ENCODE measurements around the gene ZNF862. TPM values are rescaled to one million over a fixed set of nuclear protein-coding genes. Genes with fewer than 3 reads are reported as not detected.
A peak's percentile ranks its signal among the peaks of the same experiment; 100 is the strongest.

Gene ZNF862
- total RNA-seq, 2 donors from 2014 or later = 18.8 to 19.1 TPM

DNA sequence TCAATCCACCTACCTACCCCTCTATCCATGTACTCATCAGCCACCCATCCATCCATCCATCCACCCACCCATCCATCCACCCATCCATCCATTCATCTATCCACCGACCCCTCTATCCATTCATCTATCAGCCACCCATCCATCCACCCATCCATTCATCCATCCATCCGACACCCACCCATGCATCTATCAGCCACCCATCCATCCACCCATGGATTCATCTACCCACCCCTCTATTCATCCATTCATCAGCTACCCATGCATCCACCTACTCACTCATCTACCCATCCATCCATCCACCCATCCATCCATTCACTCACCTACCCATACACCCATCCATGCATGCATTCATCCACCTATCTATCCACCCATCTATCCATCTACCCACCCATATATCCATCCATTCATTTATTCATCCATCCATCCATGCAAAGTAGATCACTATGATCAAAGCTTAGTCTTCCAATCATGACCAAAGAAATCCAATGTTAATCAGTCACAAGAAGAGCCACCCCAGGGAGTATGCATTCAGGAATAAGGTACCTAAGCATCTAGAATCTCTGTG lies 37.1 kb upstream of the ZNF862 start:
- H3K27ac Mint-ChIP-seq = no peak overlapping the region
- H3K4me3 Mint-ChIP-seq = no peak overlapping the region
- no peaks in the 10 kb centered on the region for H3K9me3 Mint-ChIP-seq
- DNase-seq (ENCODE audit: low spot score) (no peak), ATAC-seq (no peak)
- H3K36me3 Mint-ChIP-seq = no peaks in the 10 kb centered on the region
- H3K4me1 Mint-ChIP-seq (ENCODE audit: low read depth in 2 of 2) = no peaks in the 10 kb centered on the region
- H3K27me3 Mint-ChIP-seq = no peaks in the 10 kb centered on the region

DNA sequence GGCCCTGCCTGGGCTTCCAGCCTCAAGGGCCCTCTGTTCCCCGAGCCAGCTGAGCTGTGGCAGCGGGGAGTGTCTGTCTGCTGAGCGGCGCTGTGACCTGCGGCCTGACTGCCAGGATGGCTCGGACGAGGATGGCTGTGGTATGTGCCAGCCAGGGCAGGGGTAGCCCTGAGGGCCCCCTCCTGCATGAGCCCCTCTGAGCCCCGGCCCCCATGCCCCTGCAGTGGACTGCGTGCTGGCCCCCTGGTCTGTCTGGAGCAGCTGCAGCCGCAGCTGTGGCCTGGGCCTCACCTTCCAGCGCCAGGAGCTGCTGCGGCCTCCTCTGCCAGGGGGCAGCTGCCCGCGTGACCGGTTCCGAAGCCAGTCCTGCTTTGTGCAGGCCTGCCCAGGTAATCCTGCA lies 36.4 kb upstream of the ZNF862 start:
- no peaks in the 10 kb centered on the region for H3K4me1 Mint-ChIP-seq (ENCODE audit: low read depth in 2 of 2)
- H3K36me3 Mint-ChIP-seq = no peaks in the 10 kb centered on the region
- H3K9me3 Mint-ChIP-seq = no peaks in the 10 kb centered on the region
- ATAC-seq (no peak), DNase-seq (ENCODE audit: low spot score) (no peak)
- no peak overlapping the region for H3K4me3 Mint-ChIP-seq
- no peak overlapping the region for H3K27ac Mint-ChIP-seq
- H3K27me3 Mint-ChIP-seq = no peaks in the 10 kb centered on the region

DNA sequence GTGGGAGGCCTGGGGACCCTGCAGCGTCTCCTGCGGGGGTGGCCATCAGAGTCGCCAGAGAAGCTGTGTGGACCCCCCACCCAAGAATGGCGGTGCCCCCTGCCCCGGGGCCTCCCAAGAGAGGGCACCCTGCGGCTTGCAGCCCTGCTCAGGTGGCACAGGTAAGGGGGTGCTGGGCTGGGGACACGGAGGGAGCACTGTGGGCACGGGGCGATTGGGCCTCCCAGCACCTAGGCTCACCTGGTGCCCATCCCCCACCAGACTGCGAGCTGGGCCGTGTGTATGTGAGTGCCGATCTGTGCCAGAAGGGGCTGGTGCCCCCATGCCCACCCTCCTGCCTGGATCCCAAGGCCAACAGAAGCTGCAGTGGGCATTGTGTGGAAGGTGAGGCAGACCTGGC lies 35.2 kb upstream of the ZNF862 start:
- Mint-ChIP-seq H3K9me3 (no peaks in the 10 kb centered on the region), H3K36me3 (no peaks in the 10 kb centered on the region), H3K4me3 (no peak overlapping the region), H3K27ac (no peak overlapping the region), H3K27me3 (peaks cover 0 to 2% of the 10 kb centered on the region in 2 donors), H3K4me1 (ENCODE audit: low read depth in 2 of 2) (no peaks in the 10 kb centered on the region)
- no peak for ATAC-seq
- DNase-seq (ENCODE audit: low spot score) = no peak

DNA sequence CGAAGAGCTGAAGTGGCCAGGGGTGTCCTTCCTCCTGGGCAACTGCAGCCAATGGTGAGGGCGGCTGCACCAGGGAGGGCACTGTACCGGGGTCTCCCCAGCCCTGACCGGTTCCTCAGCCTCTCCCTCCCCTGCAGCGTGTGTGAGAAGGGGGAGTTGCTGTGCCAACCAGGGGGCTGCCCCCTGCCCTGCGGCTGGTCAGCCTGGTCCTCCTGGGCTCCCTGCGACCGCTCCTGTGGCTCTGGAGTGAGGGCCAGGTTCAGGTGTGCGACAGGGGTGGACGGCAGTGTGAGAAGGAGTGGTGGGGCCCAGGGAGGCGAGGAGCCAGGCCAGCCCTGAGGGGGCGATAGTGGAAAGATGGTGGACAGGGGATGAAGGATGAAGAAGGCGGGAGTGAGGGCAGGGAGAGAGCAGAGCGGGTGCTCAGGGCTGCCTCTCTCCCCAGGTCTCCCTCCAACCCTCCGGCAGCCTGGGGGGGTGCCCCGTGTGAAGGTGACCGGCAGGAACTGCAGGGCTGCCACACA lies 34.6 kb upstream of the ZNF862 start:
- ATAC-seq (no peak), DNase-seq (ENCODE audit: low spot score) (no peak)
- Mint-ChIP-seq H3K9me3 (no peaks in the 10 kb centered on the region), H3K27ac (no peak overlapping the region), H3K4me1 (ENCODE audit: low read depth in 2 of 2) (no peaks in the 10 kb centered on the region), H3K36me3 (no peaks in the 10 kb centered on the region), H3K4me3 (no peak overlapping the region), H3K27me3 (peaks cover 0 to 2% of the 10 kb centered on the region in 2 donors)

DNA sequence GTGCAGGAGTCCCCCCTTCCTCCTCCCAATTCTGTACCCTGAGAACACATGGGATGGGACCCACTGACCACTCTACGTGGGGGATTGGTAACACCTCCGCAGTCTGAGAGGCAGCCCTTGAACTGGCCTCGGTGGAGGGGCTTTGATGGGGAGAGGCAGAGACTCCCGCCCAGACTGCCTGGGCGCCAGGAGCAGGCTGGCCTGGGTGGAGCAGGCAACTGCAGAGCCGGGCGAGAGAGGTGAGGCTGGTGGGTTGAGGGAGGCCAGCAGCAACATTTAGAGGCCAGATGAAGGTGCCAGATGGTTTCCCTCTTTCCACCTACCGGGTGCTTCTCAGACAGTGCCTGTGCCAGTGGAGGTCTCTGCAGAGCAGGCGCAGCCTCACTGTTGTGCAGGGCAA lies 34.1 kb upstream of the ZNF862 start:
- Mint-ChIP-seq H3K4me3 (no peak overlapping the region), H3K9me3 (no peaks in the 10 kb centered on the region), H3K4me1 (ENCODE audit: low read depth in 2 of 2) (no peaks in the 10 kb centered on the region), H3K36me3 (no peaks in the 10 kb centered on the region), H3K27ac (no peak overlapping the region), H3K27me3 (peaks cover 0 to 2% of the 10 kb centered on the region in 2 donors)
- ATAC-seq (no peak), DNase-seq (ENCODE audit: low spot score) (no peak)

DNA sequence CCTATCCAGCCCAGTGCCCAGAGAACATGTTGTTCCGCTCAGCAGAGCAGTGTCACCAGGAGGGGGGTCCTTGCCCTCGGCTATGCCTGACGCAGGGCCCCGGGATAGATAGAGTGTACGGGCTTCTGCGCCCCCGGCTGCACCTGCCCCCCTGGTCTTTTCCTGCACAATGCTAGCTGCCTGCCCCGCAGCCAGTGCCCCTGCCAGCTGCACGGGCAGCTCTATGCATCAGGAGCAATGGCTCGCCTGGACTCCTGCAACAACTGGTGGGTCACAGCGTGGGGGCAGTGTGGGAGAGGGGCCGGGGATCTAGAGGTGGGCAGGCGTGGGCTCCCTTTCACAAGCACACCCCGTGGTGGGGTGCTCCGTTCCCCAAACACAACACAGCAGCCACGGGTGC lies 31.4 kb upstream of the ZNF862 start:
- DNase-seq (ENCODE audit: low spot score) (no peak), ATAC-seq (no peak)
- H3K27ac Mint-ChIP-seq = no peak overlapping the region

DNA sequence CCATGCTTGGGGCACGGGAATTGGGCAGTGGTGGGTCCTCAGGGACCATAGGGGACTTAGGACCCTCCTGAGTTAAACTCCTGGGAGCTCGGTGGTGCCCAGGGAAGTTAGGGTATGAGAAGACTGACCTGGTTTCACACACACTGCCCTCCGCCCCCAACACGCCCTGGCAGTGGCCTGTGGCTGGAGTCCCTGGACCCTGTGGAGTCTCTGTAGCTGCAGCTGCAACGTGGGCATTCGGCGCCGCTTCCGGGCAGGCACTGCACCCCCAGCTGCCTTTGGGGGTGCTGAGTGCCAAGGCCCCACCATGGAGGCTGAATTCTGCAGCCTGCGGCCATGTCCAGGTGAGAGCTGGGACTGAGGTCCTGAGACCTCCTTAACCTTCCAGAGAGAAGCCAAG lies 29.9 kb upstream of the ZNF862 start:
- Mint-ChIP-seq H3K4me1 (ENCODE audit: low read depth in 2 of 2) (no peaks in the 10 kb centered on the region), H3K9me3 (no peaks in the 10 kb centered on the region), H3K36me3 (no peaks in the 10 kb centered on the region), H3K27me3 (peaks cover 0 to 5% of the 10 kb centered on the region in 2 donors), H3K27ac (no peak overlapping the region), H3K4me3 (no peak overlapping the region)
- no peak for DNase-seq (ENCODE audit: low spot score)
- no peak for ATAC-seq

More for the DNA sequence above, 31.4 kb upstream of the ZNF862 start:
- H3K27me3 Mint-ChIP-seq = peaks cover 0 to 5% of the 10 kb centered on the region in 2 donors
- H3K4me1 Mint-ChIP-seq (ENCODE audit: low read depth in 2 of 2) = no peaks in the 10 kb centered on the region
- no peaks in the 10 kb centered on the region for H3K9me3 Mint-ChIP-seq
- H3K36me3 Mint-ChIP-seq = no peaks in the 10 kb centered on the region
- H3K4me3 Mint-ChIP-seq = no peak overlapping the region

DNA sequence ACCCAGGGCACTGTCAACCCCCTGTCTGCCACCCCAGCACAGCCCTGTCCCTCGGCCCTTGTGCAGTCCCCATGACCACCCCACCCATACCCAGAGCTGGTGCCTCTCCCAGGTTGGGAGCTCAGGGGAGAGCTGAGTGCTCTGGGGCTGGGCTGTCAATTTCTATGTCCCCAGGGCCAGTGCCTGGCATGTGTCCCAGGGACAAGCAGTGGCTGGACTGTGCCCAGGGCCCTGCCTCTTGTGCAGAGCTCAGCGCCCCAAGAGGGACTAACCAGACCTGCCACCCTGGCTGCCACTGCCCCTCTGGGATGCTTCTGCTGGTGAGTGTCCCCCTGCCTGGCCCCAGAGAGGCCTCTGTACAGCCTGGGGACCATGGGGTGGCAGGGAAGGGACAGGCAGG lies 29.0 kb upstream of the ZNF862 start:
- no peaks in the 10 kb centered on the region for H3K36me3 Mint-ChIP-seq
- H3K9me3 Mint-ChIP-seq = no peaks in the 10 kb centered on the region
- H3K4me3 Mint-ChIP-seq = no peak overlapping the region
- ATAC-seq = peak in 1 of 2 donors; percentile 12
- H3K27me3 Mint-ChIP-seq = peaks cover 0 to 5% of the 10 kb centered on the region in 2 donors
- DNase-seq (ENCODE audit: low spot score) = no peak
- H3K4me1 Mint-ChIP-seq (ENCODE audit: low read depth in 2 of 2) = no peaks in the 10 kb centered on the region
- no peak overlapping the region for H3K27ac Mint-ChIP-seq

DNA sequence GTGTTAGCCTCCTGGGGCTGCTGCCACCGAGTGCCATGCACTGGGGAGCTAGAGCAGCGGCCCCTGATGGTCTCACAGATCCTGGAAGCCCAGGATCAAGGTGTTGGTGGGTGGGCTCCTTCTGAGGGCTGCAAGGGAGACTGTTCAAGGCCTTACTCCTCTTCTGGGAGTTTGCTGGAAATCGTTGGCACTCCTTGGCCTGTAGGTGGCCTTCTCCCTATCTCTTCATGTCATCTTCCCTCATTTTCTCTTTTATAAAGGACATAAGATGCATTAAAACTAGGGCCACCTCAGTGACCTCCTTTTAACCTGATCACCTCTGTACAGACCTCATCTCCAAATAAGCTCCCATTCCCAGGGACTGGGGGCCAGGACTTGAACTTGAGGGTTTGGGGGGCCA lies 27.0 kb upstream of the ZNF862 start:
- no peaks in the 10 kb centered on the region for H3K9me3 Mint-ChIP-seq
- no peak overlapping the region for H3K4me3 Mint-ChIP-seq
- H3K36me3 Mint-ChIP-seq = no peaks in the 10 kb centered on the region
- ATAC-seq = no peak
- H3K27me3 Mint-ChIP-seq = peaks cover 0 to 5% of the 10 kb centered on the region in 2 donors
- no peak for DNase-seq (ENCODE audit: low spot score)
- H3K4me1 Mint-ChIP-seq (ENCODE audit: low read depth in 2 of 2) = no peaks in the 10 kb centered on the region
- H3K27ac Mint-ChIP-seq = no peak overlapping the region

DNA sequence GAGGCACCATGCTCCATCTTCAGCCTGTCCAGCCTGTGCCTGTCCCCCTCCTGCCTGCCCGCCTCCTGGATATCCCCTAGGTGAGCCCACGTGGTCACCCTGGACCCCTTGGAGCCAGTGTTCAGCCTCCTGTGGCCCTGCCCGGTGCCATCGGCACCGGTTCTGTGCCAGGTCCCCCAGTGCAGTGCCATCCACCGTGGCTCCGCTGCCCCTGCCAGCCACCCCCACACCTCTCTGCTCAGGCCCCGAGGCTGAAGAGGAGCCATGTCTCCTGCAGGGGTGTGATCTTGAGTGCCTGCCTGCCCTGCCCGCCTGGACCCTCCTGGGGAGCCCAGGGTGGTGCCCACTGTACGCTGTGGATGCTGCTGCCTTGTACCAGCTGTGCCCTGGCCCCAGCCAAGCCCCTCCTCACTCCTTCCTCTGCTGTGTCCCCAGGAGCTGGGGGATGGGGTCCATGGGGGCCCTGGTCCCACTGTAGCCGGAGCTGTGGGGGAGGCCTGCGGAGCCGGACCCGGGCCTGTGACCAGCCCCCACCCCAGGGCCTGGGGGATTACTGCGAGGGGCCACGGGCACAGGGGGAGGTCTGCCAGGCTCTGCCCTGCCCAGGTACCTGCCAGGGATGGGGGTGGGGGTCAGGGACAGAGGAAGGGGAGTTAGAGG lies 26.2 kb upstream of the ZNF862 start:
- Mint-ChIP-seq H3K36me3 (no peaks in the 10 kb centered on the region), H3K27ac (no peak overlapping the region), H3K9me3 (no peaks in the 10 kb centered on the region), H3K27me3 (peaks cover 0 to 5% of the 10 kb centered on the region in 2 donors), H3K4me3 (no peak overlapping the region), H3K4me1 (ENCODE audit: low read depth in 2 of 2) (no peaks in the 10 kb centered on the region)
- DNase-seq (ENCODE audit: low spot score) = no peak
- ATAC-seq = peak; percentile 3 to 29

DNA sequence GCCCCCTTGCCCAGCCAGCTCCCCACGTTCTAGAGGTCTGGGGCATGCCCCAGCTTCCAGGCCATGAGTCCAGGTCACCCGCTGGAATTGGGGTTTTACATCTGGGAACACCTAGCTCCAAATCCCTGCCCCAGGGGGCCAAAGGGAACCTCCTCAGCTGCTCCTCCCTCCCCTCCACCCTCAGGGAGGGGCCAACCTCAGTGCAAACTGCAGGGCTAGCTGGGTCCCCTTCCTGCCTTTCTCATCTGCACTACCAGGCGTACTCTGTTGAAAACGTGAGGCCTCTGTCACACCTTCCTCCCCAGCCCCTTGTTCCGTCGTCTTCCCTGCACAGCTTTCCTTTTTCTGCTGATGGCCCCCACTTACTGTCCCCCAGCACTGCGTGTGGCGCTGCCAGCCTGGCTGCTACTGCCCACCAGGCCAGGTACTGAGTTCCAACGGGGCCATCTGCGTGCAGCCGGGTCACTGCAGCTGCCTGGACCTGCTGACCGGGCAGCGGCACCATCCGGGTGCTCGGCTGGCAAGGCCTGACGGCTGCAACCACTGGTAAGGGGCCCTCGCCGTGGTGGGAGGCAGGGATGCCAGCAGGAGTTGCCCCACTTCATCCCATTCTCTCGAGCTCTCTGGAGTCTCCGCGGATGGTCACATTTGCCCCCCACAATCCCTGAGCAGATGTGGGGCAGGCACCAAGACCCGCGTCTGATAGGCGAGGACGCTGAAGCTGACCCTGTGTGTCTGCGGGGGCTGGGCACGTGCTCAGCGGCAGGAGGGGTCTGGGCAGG lies 24.7 kb upstream of the ZNF862 start:
- peaks cover 0 to 3% of the 10 kb centered on the region in 2 donors for H3K27me3 Mint-ChIP-seq
- H3K27ac Mint-ChIP-seq = no peak overlapping the region
- H3K4me3 Mint-ChIP-seq = no peak overlapping the region
- no peak for DNase-seq (ENCODE audit: low spot score)
- no peaks in the 10 kb centered on the region for H3K9me3 Mint-ChIP-seq
- no peak for ATAC-seq
- H3K4me1 Mint-ChIP-seq (ENCODE audit: low read depth in 2 of 2) = no peaks in the 10 kb centered on the region
- no peaks in the 10 kb centered on the region for H3K36me3 Mint-ChIP-seq

DNA sequence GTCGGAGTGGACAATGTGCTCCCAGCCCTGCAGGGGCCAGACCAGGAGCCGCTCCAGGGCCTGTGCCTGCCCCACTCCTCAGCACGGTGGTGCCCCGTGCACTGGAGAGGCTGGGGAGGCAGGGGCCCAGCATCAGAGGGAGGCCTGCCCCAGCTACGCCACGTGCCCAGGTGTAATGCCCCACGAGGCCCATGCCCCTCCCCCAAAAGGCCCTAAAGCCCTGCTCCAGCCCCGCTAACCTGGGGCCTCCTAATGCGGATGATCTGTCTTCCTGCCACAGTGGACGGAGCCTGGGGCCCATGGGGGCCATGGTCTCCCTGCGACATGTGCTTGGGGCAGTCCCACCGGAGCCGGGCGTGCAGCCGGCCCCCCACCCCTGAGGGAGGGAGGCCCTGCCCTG lies 23.7 kb upstream of the ZNF862 start:
- H3K9me3 Mint-ChIP-seq = no peaks in the 10 kb centered on the region
- H3K4me1 Mint-ChIP-seq (ENCODE audit: low read depth in 2 of 2) = no peaks in the 10 kb centered on the region
- no peaks in the 10 kb centered on the region for H3K36me3 Mint-ChIP-seq
- ATAC-seq = no peak
- no peak overlapping the region for H3K4me3 Mint-ChIP-seq
- DNase-seq (ENCODE audit: low spot score) = no peak
- peaks cover 0 to 3% of the 10 kb centered on the region in 2 donors for H3K27me3 Mint-ChIP-seq
- no peak overlapping the region for H3K27ac Mint-ChIP-seq

DNA sequence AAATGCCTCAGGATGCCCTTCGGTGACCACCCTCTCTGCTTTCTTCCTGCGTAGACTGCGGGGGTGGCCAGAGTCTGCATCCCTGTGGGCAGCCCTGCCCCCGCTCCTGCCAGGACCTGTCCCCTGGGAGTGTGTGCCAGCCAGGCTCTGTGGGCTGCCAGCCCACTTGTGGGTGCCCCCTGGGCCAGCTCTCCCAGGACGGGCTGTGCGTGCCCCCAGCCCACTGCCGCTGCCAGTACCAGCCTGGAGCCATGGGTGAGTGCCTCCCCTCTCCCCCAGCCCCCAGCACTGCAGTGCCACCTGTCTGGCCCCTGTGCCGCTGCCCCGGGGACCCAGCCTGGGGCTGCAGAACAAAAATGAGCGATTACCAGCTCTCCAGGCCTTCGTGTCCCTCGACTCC lies 23.1 kb upstream of the ZNF862 start:
- Mint-ChIP-seq H3K36me3 (no peaks in the 10 kb centered on the region), H3K4me3 (no peak overlapping the region), H3K4me1 (ENCODE audit: low read depth in 2 of 2) (no peaks in the 10 kb centered on the region), H3K27ac (no peak overlapping the region), H3K27me3 (no peaks in the 10 kb centered on the region), H3K9me3 (no peaks in the 10 kb centered on the region)
- DNase-seq (ENCODE audit: low spot score) (no peak), ATAC-seq (no peak)

DNA sequence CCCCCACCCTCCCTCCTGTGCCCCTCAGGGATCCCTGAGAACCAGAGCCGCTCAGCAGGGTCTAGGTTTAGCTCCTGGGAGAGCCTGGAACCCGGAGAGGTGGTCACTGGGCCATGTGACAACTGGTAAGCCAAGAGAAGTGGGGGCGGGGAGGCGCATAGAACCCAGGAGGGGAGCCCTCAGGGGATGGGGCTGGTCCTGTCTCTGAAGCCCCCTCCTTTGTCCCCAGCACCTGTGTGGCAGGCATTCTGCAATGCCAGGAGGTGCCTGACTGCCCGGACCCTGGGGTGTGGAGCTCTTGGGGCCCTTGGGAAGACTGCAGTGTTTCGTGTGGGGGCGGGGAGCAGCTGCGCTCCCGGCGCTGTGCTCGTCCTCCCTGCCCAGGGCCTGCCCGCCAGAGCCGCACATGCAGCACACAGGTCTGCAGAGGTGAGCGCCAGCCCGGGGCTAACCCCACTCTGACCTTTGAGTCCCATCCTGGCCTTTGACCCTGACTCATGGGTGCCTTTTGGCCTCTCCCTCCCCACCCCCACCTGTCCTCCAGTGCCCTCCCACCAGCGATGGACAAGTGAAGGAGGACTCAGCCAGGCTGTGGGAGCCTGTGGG lies 22.4 kb upstream of the ZNF862 start:
- Mint-ChIP-seq H3K9me3 (no peaks in the 10 kb centered on the region), H3K27ac (no peak overlapping the region), H3K27me3 (no peaks in the 10 kb centered on the region), H3K4me1 (ENCODE audit: low read depth in 2 of 2) (no peaks in the 10 kb centered on the region), H3K36me3 (no peaks in the 10 kb centered on the region), H3K4me3 (no peak overlapping the region)
- no peak for ATAC-seq
- no peak for DNase-seq (ENCODE audit: low spot score)
